Measurements from ENCODE around the gene PRDM1. TPM values are rescaled to one million over a fixed set of nuclear protein-coding genes. Genes with fewer than 3 reads are reported as not detected.

Gene PRDM1
- total and polyA plus RNA-seq, 2 donors (not counting 1 experiment from before 2014, with no cell fraction given) = 6.9 to 9.6 TPM

- no peak for ATAC-seq (ENCODE audit: low read depth)
- no peak overlapping the region for H3K27ac ChIP-seq (ENCODE audit: low read length in 2 of 2)
- TF ChIP-seq CTCF (IDR thresholded peaks at IDR 0.05) = no peak
- Mint-ChIP-seq H3K4me1 (peaks cover 21% of the 10 kb centered on the region), H3K27me3 (no peaks in the 10 kb centered on the region), H3K4me3 (no peak overlapping the region), H3K27ac (no peak overlapping the region), H3K9me3 (ENCODE audit: insufficient read depth) (no peaks in the 10 kb centered on the region)
- no peak overlapping the region for H3K4me2 ChIP-seq (replicated peaks; ENCODE audit: low read depth, low read length, poor library complexity, severe bottlenecking)
- H3K9me3 ChIP-seq (ENCODE audit: control extremely low read depth in 1 of 3, control insufficient read depth in 2 of 3, insufficient read depth in 1 of 3, low read length in 2 of 3) = no peaks in the 10 kb centered on the region
- H3K36me3 ChIP-seq (replicated peaks in 1 of 2; ENCODE audit: control extremely low read depth in 1 of 2, control insufficient read depth in 1 of 2, extremely low read depth in 1 of 2, insufficient read depth in 2 of 2, low read length in 1 of 2) = no peaks in the 10 kb centered on the region
- ChIA-PET CTCF (interaction anchor here (0.7 to 0.8 kb wide), 2 partner anchors 43 to 301 kb away, joined by 4 read pairs; no protein-coding TSS in a partner anchor), POLR2A (interaction anchor here (0.7 kb wide), 1 partner anchor 66 kb away, joined by 3 read pairs; no protein-coding TSS in a partner anchor)
- H3K27me3 ChIP-seq (replicated peaks in 1 of 4; ENCODE audit: control extremely low read depth in 1 of 4, control insufficient read depth in 3 of 4, insufficient read depth in 4 of 4, low read length in 3 of 4) = peaks cover 0 to 8% (median 0%) of the 10 kb centered on the region in 4 experiments
- WGBS (ENCODE audit: insufficient coverage) = 80% methylated on average over 1 of the region's 3 CpGs
- H2AFZ ChIP-seq (ENCODE audit: insufficient read depth, low read depth, low read length, poor library complexity, severe bottlenecking) = no peak overlapping the region
- DNase-seq = no peak
- peaks cover 12 to 18% of the 10 kb centered on the region in 2 donors for H3K4me1 ChIP-seq (ENCODE audit: control insufficient read depth in 2 of 2, insufficient read depth in 2 of 2, low read length in 2 of 2)
- no peaks in the 10 kb centered on the region for H4K20me1 ChIP-seq (ENCODE audit: control insufficient read depth, insufficient read depth, low read length, poor library complexity, severe bottlenecking)
- H3K4me3 ChIP-seq (ENCODE audit: control extremely low read depth in 1 of 5, extremely low read depth in 1 of 5, insufficient read depth in 1 of 5, low read depth in 2 of 5, low read length in 4 of 5) = no peak overlapping the region
- intact Hi-C loops (cut with micrococcal nuclease) = no loop called here
- no peaks in the 10 kb centered on the region for H3K79me2 ChIP-seq (ENCODE audit: control insufficient read depth, insufficient read depth, low read length)
- no peak overlapping the region for H3K9ac ChIP-seq (ENCODE audit: low read length)
These were observed 32.8 kb downstream of the PRDM1 start for GRCh38 chr6:106118835-106119431.

GRCh38 chr6:106119546-106119945 is 33.4 kb downstream of the PRDM1 start:
- Mint-ChIP-seq H3K27ac (no peak overlapping the region), H3K4me1 (peaks cover 22% of the 10 kb centered on the region), H3K27me3 (no peaks in the 10 kb centered on the region), H3K9me3 (ENCODE audit: insufficient read depth) (no peaks in the 10 kb centered on the region), H3K4me3 (no peak overlapping the region)
- Histone ChIP-seq H3K27ac (ENCODE audit: low read length in 2 of 2) (no peak overlapping the region), H3K4me1 (ENCODE audit: control insufficient read depth in 2 of 2, insufficient read depth in 2 of 2, low read length in 2 of 2) (peaks cover 13 to 20% of the 10 kb centered on the region in 2 donors), H3K4me2 (replicated peaks; ENCODE audit: low read depth, low read length, poor library complexity, severe bottlenecking) (no peak overlapping the region), H2AFZ (ENCODE audit: insufficient read depth, low read depth, low read length, poor library complexity, severe bottlenecking) (no peak overlapping the region), H3K9ac (ENCODE audit: low read length) (no peak overlapping the region), H3K9me3 (ENCODE audit: control extremely low read depth in 1 of 3, control insufficient read depth in 2 of 3, insufficient read depth in 1 of 3, low read length in 2 of 3) (no peaks in the 10 kb centered on the region), H3K4me3 (ENCODE audit: control extremely low read depth in 1 of 5, extremely low read depth in 1 of 5, insufficient read depth in 1 of 5, low read depth in 2 of 5, low read length in 4 of 5) (no peak overlapping the region), H3K27me3 (replicated peaks in 1 of 4; ENCODE audit: control extremely low read depth in 1 of 4, control insufficient read depth in 3 of 4, insufficient read depth in 4 of 4, low read length in 3 of 4) (peaks cover 0 to 4% (median 0%) of the 10 kb centered on the region in 4 experiments), H4K20me1 (ENCODE audit: control insufficient read depth, insufficient read depth, low read length, poor library complexity, severe bottlenecking) (no peaks in the 10 kb centered on the region), H3K36me3 (replicated peaks in 1 of 2; ENCODE audit: control extremely low read depth in 1 of 2, control insufficient read depth in 1 of 2, extremely low read depth in 1 of 2, insufficient read depth in 2 of 2, low read length in 1 of 2) (no peaks in the 10 kb centered on the region), H3K79me2 (ENCODE audit: control insufficient read depth, insufficient read depth, low read length) (no peaks in the 10 kb centered on the region)
- DNase-seq = no peak
- ChIA-PET POLR2A (no interaction called here), CTCF (no interaction called here)
- no peak for TF ChIP-seq CTCF (IDR thresholded peaks at IDR 0.05)
- TF ChIP-seq EZH2 (IDR thresholded peaks at IDR 0.05; ENCODE audit: borderline replicate concordance, insufficient read depth, low read depth, low read length, poor library complexity, severe bottlenecking) = no peak
- intact Hi-C loops (cut with micrococcal nuclease) = no loop called here
- ATAC-seq (ENCODE audit: low read depth) = no peak
- 86% methylated on average over 7 of the region's 9 CpGs for WGBS (ENCODE audit: insufficient coverage)
